ES-I3 (cell line): ENCODE results near the gene ARHGAP42.
"Not testable (repeated sequence)": the region's sequence is repeated elsewhere in the genome, so short reads cannot be mapped to it uniquely, and the experiment has no call there.

Source experiments
- H3K36me3 ChIP-seq: 2 replicates; pipeline ENCODE4 v1.6.1; 2013; ENCODE audit warnings: mild to moderate bottlenecking, low read length, control low read depth, moderate library complexity; ENCODE audit not compliant: insufficient read depth
- H3K4me1 ChIP-seq: 2 replicates; pipeline ENCODE4 v1.6.1; 2013; ENCODE audit warnings: mild to moderate bottlenecking, control low read depth, low read length; ENCODE audit not compliant: insufficient read depth
- H3K9ac ChIP-seq: 2 replicates; pipeline ENCODE4 v1.6.1; 2013; ENCODE audit warnings: low read depth, mild to moderate bottlenecking, low read length, moderate library complexity
- H3K9me3 ChIP-seq: 2 replicates; pipeline ENCODE4 v1.6.1; 2013; ENCODE audit warnings: mild to moderate bottlenecking, low read length, moderate library complexity; ENCODE audit not compliant: control insufficient read depth, insufficient read depth

The ARHGAP42 gene

DNA sequence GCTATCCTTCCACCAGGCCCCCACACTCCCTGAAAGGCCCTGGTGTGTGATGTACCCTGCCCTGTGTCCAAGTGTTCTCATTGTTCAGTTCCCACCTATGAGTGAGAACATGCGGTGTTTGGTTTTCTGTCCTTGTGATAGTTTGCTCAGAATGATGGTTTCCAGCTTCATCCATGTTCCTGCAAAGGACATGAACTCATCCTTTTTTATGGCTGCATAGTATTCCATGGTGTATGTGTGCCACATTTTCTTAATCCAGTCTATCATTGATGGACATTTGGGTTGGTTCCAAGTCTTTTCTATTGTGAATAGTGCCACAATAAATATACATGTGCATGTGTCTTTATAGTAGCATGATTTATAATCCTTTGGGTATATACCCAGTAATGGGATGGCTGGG is 208.9 kb downstream of the ARHGAP42 start:
- not testable (repeated sequence) for H3K36me3 ChIP-seq, H3K9ac ChIP-seq, H3K9me3 ChIP-seq, H3K4me1 ChIP-seq

DNA sequence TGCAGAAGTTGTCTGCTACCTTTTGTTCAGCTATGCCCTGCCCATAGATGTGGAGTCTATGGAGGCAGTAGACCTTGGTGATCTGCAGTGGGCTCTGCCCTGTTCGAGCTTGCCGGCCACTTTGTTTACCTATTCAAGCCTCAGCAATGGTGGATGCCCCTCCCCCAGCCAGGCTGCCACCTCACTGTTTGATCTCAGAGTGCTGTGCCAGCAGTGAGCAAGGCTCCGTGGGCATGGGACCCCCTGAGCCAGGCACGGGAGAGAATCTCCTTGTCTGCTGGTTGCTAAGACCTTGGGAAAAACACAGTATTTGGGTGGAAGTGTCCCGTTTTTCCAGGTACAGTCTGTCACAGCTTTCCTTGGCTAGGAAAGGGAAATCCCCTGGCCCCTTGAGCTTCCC is 214.4 kb downstream of the ARHGAP42 start:
- not testable (repeated sequence) for H3K9me3 ChIP-seq, H3K9ac ChIP-seq, H3K36me3 ChIP-seq, H3K4me1 ChIP-seq

DNA sequence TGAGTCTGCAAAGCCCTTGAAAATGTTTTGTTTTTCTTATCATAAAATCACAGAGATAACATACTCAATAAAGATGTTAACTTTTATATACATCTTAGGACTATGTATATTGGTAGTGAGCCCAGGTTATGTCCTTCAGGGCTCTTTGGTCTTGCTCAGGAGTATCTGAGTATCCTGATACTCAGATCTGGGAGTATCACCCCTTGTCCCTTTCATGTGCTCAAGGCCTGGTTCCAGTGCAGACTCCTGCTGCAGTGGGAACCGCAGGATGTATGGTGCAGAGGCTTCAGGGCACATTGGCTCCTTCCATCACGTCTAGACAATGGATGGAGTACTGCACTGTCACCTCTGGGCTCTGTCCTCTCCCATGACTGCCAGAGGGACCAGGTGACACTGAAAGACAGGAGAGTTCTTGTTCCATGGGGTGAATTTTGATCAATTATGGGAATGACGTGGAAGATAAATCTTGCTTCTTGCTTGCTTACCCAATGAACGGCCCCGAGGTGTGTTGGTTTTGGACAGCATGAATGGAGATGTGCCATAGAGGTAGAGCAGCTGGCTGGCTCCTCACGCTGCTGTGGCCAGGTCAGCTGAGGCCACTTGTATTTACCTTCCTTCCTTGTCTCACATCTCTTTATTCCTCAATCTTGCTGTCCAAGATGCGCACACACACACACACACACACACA is 215.5 kb downstream of the ARHGAP42 start:
- Histone ChIP-seq H3K36me3 (no peaks in the 10 kb centered on the region), H3K9ac (no peak overlapping the region), H3K4me1 (no peaks in the 10 kb centered on the region), H3K9me3 (no peaks in the 10 kb centered on the region)

DNA sequence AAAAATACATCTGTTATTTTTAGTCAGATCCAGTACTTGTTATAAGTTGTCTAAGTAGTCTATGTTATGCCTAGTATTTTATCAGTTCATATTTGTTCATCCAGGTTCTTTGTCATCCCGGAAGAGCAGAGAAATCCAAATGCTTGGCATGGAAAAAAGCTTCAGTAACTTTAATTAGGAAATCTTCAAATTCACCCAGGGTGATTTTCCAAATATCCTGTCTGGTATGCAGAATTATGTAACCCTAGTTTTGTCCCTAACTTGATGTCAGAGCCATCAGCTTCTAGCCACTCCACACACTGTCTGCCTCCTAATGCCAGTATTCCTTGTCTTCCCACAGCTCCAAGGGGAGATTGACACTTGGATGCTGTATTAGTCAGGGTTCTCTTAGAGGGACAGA is 216.2 kb downstream of the ARHGAP42 start:
- Histone ChIP-seq H3K36me3 (no peaks in the 10 kb centered on the region), H3K4me1 (no peaks in the 10 kb centered on the region), H3K9me3 (no peaks in the 10 kb centered on the region), H3K9ac (no peak overlapping the region)

DNA sequence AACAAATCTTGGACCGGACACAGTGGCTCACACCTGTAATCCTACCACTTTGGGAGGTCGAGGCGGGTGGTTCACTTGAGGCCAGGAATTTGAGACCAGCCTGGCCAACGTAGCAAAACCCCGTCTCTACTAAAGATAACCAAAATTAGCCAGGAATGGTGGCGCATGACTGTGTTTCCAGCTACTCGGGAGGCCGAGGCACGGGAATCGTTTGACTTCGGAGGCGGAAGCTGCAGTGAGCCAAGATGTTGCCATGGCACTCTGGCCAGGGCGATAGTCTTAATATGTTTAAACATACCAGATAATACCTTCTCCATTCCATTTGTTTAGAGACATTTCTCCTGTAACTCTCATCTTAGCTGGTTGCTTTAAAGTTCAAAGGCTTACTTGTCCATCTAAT is 218.6 kb downstream of the ARHGAP42 start:
- no peaks in the 10 kb centered on the region for H3K9me3 ChIP-seq
- no peaks in the 10 kb centered on the region for H3K4me1 ChIP-seq
- no peaks in the 10 kb centered on the region for H3K36me3 ChIP-seq
- no peak overlapping the region for H3K9ac ChIP-seq

DNA sequence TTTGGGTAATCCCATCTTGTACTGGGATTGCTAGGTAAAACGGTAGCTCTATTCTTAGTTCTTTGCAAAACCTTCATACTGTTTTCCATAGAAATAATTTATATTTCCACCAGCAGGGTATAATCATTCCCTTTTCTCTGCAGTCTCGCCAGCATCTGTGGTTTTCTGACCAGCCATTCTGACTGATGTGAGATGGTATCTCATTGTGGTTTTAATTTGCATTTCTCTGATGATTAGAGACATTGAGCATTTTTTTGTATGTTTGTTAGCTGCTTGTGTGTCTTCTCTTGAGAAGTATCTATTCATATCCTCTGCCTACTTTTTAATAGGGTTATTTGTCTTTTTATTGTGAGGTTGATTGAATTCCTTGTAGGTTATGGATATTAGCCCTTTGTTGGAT is 221.7 kb downstream of the ARHGAP42 start:
- H3K9me3 ChIP-seq = no peaks in the 10 kb centered on the region
- H3K4me1 ChIP-seq = no peaks in the 10 kb centered on the region
- no peak overlapping the region for H3K9ac ChIP-seq
- no peaks in the 10 kb centered on the region for H3K36me3 ChIP-seq

DNA sequence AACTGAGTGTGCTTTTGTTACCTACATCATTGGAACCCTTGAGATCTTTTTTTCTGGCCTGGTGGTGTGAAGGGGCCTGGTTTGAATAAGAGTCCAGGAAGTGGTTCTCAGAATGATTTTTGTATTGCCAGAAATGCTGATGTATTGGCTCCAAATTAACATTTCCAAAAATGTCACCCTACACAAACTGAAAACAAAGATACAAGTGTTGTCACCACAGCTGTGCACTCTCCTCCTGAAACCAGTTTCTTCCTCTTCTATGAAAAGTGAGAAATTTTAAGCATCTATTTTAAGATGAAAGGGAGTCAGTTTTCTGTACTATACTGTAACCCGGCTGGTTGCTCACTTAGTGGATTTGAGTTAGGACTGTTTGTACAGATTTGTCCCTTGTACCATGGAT is 223.7 kb downstream of the ARHGAP42 start:
- no peaks in the 10 kb centered on the region for H3K9me3 ChIP-seq
- no peak overlapping the region for H3K9ac ChIP-seq
- no peaks in the 10 kb centered on the region for H3K36me3 ChIP-seq
- H3K4me1 ChIP-seq = no peaks in the 10 kb centered on the region

DNA sequence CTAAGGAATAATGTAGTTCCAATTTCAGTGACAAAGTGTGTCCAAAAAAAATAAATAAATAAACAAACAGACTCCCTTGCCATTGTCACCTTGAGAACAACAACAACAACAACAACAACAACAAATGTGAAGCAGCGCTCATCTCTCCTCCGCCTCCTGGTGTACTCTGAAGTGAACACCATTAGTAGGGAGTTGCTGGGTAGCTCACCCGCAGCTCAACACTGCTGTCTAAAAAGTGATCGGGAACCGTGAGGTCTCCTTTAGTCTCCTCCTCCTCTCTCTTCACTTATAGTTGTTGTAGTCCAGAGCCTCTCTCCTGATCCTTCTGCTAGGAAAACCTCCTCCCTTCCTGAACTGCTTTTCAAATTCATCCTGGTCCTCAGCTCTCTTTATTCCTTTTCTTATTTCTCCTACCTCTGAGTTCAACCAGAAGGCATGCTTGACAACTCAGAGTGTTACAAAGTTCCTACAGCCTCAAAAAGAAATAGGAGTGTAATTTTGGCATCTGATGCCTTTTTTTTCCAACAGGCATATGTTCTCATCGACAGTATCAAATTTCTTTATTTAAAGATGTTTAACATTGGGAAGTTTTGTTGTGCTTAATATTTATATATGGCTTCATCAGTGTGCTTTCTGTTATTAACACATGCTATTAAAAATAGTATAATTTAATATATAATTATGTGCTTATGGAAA is 227.5 kb downstream of the ARHGAP42 start:
- no peaks in the 10 kb centered on the region for H3K4me1 ChIP-seq
- no peaks in the 10 kb centered on the region for H3K9me3 ChIP-seq
- no peaks in the 10 kb centered on the region for H3K36me3 ChIP-seq
- no peak overlapping the region for H3K9ac ChIP-seq

DNA sequence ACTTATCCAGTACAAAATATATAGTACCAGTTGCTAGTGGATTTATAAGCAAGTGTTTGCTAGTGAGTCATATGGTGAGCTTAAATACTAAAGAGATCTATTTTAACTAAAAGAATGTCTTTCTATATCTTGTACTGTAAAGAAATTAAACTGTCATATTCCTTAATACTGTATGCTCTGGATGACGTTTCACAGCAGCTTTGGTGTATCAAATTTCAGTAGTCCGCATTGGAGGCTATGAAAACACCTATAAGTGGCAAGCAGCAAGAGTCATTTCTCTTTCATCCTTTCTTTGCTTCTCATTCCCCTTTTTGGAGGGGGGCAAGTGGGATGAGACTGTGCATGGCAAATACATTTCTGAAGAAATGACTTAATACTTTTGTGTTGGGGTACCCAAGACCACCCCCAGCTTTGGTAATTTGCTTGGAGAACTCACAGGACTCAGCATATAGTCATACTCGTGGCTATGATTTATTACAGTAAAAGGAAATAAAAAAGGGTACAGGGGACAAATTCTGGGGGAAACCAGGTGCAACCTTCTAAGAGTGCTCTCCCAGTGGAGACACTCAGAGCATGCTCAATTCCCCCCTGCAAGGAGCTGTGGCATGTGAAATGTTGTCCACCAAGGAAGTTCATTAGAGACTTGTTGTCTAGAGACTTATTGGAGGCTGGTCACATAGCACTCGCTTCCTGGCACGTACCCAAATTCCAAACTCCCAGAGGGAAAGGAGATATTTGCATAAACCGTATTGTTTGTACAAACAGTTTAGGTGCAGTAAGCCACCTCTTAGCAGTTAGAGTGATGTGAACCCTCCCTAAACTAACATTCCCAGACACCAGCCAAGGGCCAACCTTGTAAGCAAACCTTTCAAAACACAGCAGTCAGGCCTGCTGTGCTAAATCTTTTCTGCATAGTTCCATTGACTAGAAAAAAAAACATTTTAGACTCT is 231.7 kb downstream of the ARHGAP42 start:
- no peak overlapping the region for H3K9ac ChIP-seq
- H3K4me1 ChIP-seq = peaks cover 6% of the 10 kb centered on the region; the same call in 1 of the 2 replicates
- no peaks in the 10 kb centered on the region for H3K9me3 ChIP-seq
- H3K36me3 ChIP-seq = no peaks in the 10 kb centered on the region

DNA sequence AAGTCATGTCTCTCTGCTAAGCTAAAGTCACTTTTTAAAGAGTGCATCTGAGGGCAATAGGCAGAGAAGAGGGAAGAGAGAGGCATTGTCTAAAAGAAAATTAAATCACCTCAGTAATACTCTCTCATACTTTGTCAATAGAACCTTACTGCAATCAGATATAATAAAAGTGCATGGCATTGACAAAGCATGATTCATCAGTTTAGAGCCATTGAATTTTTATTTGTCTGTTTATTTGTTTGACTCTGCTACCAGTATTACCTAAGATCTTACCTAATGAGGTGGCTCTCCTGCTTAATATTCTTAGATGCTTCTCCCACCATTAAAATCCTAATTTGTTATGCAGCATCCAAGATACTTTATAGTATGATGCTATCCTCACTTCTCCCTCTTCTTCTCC is 233.5 kb downstream of the ARHGAP42 start:
- H3K9ac ChIP-seq = no peak overlapping the region
- H3K9me3 ChIP-seq = no peaks in the 10 kb centered on the region
- no peaks in the 10 kb centered on the region for H3K36me3 ChIP-seq
- H3K4me1 ChIP-seq = peaks cover 6% of the 10 kb centered on the region; the same call in 1 of the 2 replicates

DNA sequence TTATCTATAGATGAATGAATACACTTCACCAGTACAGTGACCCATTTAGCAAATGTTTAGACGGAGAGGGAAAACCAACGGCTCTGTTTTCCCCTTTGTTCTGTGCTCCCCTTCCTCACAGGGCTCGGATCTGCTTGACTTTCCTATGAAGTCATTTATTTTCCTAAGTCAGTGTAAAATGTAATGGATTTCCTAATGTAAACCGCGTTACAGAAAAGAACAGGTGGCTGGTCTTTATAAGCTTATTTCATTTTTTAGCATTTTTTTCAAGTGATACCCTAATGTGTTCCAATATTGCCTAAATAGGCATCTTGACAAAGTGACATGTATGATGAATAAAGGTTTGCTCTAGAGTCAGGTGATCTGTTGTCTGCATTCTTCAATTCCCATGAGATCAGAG is 235.0 kb downstream of the ARHGAP42 start:
- peaks cover 6% of the 10 kb centered on the region; the same call in 1 of the 2 replicates for H3K4me1 ChIP-seq
- H3K9ac ChIP-seq = no peak overlapping the region
- no peaks in the 10 kb centered on the region for H3K9me3 ChIP-seq
- no peaks in the 10 kb centered on the region for H3K36me3 ChIP-seq

DNA sequence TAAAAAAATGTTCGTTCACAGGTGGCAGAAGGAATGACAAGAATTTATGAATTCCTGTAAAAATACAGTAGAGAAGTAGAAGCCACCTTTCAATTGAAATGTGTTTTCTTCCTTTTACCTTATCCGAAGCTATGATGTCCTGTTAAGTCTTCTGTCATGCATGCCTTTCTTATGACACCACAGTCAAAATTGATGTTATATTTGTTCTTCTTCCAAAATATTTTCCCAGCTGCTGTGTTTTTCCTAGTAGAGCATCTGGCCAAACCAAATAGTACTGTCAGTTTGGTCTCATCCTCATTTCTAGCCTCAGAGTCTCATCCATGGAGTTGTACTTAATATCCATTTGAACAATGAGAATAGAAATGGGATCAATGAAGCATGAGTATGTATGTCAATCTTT is 236.5 kb downstream of the ARHGAP42 start:
- Histone ChIP-seq H3K9me3 (no peaks in the 10 kb centered on the region), H3K36me3 (no peaks in the 10 kb centered on the region), H3K9ac (no peak overlapping the region), H3K4me1 (peaks cover 6% of the 10 kb centered on the region; the same call in 1 of the 2 replicates)

DNA sequence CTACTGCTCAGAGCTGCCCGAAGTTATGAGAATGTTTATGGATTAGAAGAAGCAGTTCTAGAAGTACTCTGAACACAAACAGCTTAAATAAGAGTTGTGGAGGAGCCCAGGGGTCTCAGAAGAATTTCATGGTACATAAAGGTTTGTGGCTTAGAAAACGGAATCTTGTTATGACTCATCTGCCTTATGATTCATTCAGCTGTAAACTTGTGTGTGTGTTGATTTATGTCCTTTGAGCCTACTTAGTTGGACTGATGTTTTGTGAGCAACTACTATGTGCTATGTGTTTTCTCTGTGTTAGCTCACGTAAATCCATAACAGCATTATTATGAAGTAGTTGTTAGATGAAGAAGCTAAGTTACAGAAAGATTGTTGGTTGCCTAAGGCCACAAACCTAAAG is 238.8 kb downstream of the ARHGAP42 start:
- peaks cover 6% of the 10 kb centered on the region; the same call in 1 of the 2 replicates for H3K4me1 ChIP-seq
- no peaks in the 10 kb centered on the region for H3K9me3 ChIP-seq
- H3K9ac ChIP-seq = no peak overlapping the region
- H3K36me3 ChIP-seq = no peaks in the 10 kb centered on the region

DNA sequence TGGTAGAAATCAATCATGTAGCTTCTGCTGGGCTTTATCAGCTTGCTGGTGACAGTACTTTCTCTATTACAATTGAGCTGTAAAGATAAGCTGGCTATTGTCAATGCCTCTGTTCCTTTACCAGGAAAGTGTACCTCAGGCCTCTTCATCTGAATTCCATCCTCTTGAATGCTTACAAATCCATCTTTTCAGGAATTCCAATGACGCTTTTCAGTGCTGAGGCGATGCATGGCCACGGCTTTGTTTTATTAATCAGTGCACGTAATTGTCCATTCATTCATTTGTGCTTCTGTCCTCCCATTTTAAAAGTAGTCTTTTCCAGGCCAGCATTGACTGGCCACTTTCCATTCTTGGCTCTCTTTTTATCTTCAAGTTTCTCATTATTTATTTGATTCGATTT is 240.5 kb downstream of the ARHGAP42 start:
- no peak overlapping the region for H3K9ac ChIP-seq
- H3K9me3 ChIP-seq = no peaks in the 10 kb centered on the region
- peaks cover 6% of the 10 kb centered on the region; the same call in 1 of the 2 replicates for H3K4me1 ChIP-seq
- H3K36me3 ChIP-seq = no peaks in the 10 kb centered on the region
